MCF 10A (cell line): Measurements from ENCODE around the gene C12orf54. TPM values are rescaled to one million over a fixed set of nuclear protein-coding genes. Genes with fewer than 3 reads are reported as not detected.
"Not testable (repeated sequence)": the region's sequence is repeated elsewhere in the genome, so short reads cannot be mapped to it uniquely, and the experiment has no call there.

Experiments
- Bru-seq: library from RNA; stranded (reverse); fragments of 400-500 nt; gene quantifications from one replicate; lab custom pipeline; 2021; lab: Mats Ljungman, UMichigan
- BruChase-seq, 2 experiments: library from RNA; stranded (reverse); fragments of 400-500 nt; gene quantifications; one replicate each; lab custom pipeline; 2021; lab: Mats Ljungman, UMichigan
- BruUV-seq: library from RNA; stranded (reverse); fragments of 400-500 nt; replicated peaks from 2 replicates; lab custom pipeline; 2021; lab: Mats Ljungman, UMichigan
- CTCF ChIA-PET: fragments of 300-600 bp; sonication (Branson Sonifier 250); formaldehyde crosslinking; extraction: SDS; loops from one replicate; lab custom pipeline; 2021; ENCODE audit warnings: antibody characterized with exemption, inconsistent platforms; lab: Yijun Ruan, JAX
- POLR2A ChIA-PET: fragments of 300-600, 350-650 bp; sonication (Branson Sonifier 250); formaldehyde crosslinking; extraction: SDS; loops from one replicate; lab custom pipeline; 2020; ENCODE audit warnings: antibody characterized with exemption, inconsistent platforms; lab: Yijun Ruan, JAX
- DNase-seq: peaks from one replicate; pipeline ENCODE4 v3.0.0-alpha.2; 2018; ENCODE audit not compliant: unreplicated experiment
- H3K27ac Mint-ChIP-seq: one replicate; pipeline ENCODE4 v1.8.0; 2022; ENCODE audit warnings: mild to moderate bottlenecking, low read depth, mixed read lengths; ENCODE audit not compliant: unreplicated experiment
- H3K27me3 Mint-ChIP-seq: one replicate; pipeline ENCODE4 v1.8.0; 2022; ENCODE audit warnings: mixed read lengths; ENCODE audit not compliant: insufficient read depth, unreplicated experiment
- H3K36me3 Mint-ChIP-seq: one replicate; pipeline ENCODE4 v1.8.0; 2022; ENCODE audit warnings: mild to moderate bottlenecking, moderate library complexity, mixed read lengths; ENCODE audit not compliant: insufficient read depth, unreplicated experiment
- H3K4me1 Mint-ChIP-seq: one replicate; pipeline ENCODE4 v1.8.0; 2022; ENCODE audit warnings: mixed read lengths; ENCODE audit not compliant: insufficient read depth, unreplicated experiment
- H3K4me3 Mint-ChIP-seq: one replicate; pipeline ENCODE4 v1.8.0; 2022; ENCODE audit warnings: mild to moderate bottlenecking, moderate library complexity, mixed read lengths; ENCODE audit not compliant: unreplicated experiment
- H3K9me3 Mint-ChIP-seq: one replicate; pipeline ENCODE4 v1.8.0; 2022; ENCODE audit warnings: mixed read lengths; ENCODE audit not compliant: unreplicated experiment
- intact Hi-C: fragments of 100-400 bp; cut with micrococcal nuclease; formaldehyde crosslinking; loops from 2 replicates; pipeline ENCODE4 v1.14.1; 2022
- long read RNA-seq: library from polyadenylated mRNA; stranded (forward); transcript quantifications from one replicate; pipeline ENCODE4 v2.0.0, GENCODE V29; 2022
- total RNA-seq: library from RNA; stranded (reverse); gene quantifications from 2 replicates; pipeline ENCODE4 v1.2.3, GENCODE V29; 2022
- TF ChIP-seq, protein P1 (sequence below): fragments of 200-600 bp; IDR thresholded peaks from one replicate; pipeline ENCODE4 v1.8.0; 2022; ENCODE audit warnings: antibody characterized with exemption, mild to moderate bottlenecking; ENCODE audit not compliant: unreplicated experiment

The C12orf54 gene
- total RNA-seq: 1.5 and 1.9 TPM in 2 replicates
- percentile 22 among the genes with signal in this experiment for Bru-seq, nascent RNA
- percentile 16 among the genes with signal in this experiment for BruChase-seq, experiment 1, labeled RNA remaining after a 6-hour chase
- percentile 13 among the genes with signal in this experiment for BruChase-seq, experiment 2, labeled RNA remaining after a 2-hour chase
- long read RNA-seq, partial matches to known transcripts: 1 of 2 reads
- long read RNA-seq, other reads (novel, unspliced or antisense): 1 of 2 reads

GRCh38 chr12:48482198-48482597 is at the start of gene C12orf54:
TSS of gene C12orf54 (plus strand) at chr12:48482498. CDS start at chr12:48483297, 799 bp downstream.
- ChIA-PET CTCF (interaction anchor here (1.5 kb wide), 1 partner anchor 136 kb away, joined by 3 read pairs; no protein-coding TSS in a partner anchor), POLR2A (interaction anchor here (0.6 kb wide), 1 partner anchor 36 kb away, joined by 4 read pairs; no protein-coding TSS in a partner anchor)
- peaks cover 11% of the 10 kb centered on the region for H3K36me3 Mint-ChIP-seq
- no TSS peak for BruUV-seq
- TF ChIP-seq, protein P1, sequence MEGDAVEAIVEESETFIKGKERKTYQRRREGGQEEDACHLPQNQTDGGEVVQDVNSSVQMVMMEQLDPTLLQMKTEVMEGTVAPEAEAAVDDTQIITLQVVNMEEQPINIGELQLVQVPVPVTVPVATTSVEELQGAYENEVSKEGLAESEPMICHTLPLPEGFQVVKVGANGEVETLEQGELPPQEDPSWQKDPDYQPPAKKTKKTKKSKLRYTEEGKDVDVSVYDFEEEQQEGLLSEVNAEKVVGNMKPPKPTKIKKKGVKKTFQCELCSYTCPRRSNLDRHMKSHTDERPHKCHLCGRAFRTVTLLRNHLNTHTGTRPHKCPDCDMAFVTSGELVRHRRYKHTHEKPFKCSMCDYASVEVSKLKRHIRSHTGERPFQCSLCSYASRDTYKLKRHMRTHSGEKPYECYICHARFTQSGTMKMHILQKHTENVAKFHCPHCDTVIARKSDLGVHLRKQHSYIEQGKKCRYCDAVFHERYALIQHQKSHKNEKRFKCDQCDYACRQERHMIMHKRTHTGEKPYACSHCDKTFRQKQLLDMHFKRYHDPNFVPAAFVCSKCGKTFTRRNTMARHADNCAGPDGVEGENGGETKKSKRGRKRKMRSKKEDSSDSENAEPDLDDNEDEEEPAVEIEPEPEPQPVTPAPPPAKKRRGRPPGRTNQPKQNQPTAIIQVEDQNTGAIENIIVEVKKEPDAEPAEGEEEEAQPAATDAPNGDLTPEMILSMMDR: no peak
- no peak within 1 kb of the TSS for H3K4me3 Mint-ChIP-seq
- peaks cover 4% of the 10 kb centered on the region for H3K27me3 Mint-ChIP-seq
- no peaks in the 10 kb centered on the region for H3K9me3 Mint-ChIP-seq
- no peak for DNase-seq
- intact Hi-C loops: no loop called here
- H3K4me1 Mint-ChIP-seq: no peaks in the 10 kb centered on the region
- no peak within 1 kb of the TSS for H3K27ac Mint-ChIP-seq

- intact Hi-C loops, DNase-seq, H3K4me3 Mint-ChIP-seq, H3K36me3 Mint-ChIP-seq, H3K27ac Mint-ChIP-seq, BruUV-seq, H3K4me1 Mint-ChIP-seq, CTCF ChIA-PET: not testable (repeated sequence)
- peaks cover 63% of the 10 kb centered on the region for H3K27me3 Mint-ChIP-seq
- POLR2A ChIA-PET: interaction anchor here (0.6 kb wide), 1 partner anchor 8 kb away, joined by 3 read pairs; no protein-coding TSS in a partner anchor
- peaks cover 12% of the 10 kb centered on the region for H3K9me3 Mint-ChIP-seq
Measured at GRCh38 chr12:48434016-48434415, 48.3 kb upstream of the C12orf54 start.

DNA sequence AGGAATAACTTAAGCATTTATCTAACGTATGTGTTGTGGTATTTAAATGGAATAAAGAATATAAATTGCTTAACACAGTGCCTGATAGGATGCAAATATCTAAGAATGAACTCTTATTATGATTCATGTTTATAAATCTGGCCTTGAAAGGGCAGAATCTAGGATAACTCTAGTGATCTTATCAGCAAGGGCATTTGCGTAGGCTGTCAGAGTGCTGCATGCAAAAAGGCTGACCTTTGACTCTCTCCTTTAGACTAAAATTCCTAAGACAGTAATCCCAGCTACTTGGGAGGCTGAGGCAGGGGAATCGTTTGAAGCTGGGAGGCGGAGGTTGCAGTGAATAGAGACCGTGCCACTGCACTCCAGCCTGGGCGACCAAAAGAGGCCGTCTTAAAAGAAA is 41.2 kb upstream of the C12orf54 start:
- intact Hi-C loops: no loop called here
- Mint-ChIP-seq H3K9me3 (peaks cover 4% of the 10 kb centered on the region), H3K36me3 (no peaks in the 10 kb centered on the region), H3K4me1 (no peaks in the 10 kb centered on the region), H3K27me3 (peaks cover 46% of the 10 kb centered on the region), H3K27ac (no peak overlapping the region), H3K4me3 (no peak overlapping the region)
- CTCF ChIA-PET: no interaction called here
- TF ChIP-seq, protein P1: no peak
- POLR2A ChIA-PET: no interaction called here
- no TSS peak for BruUV-seq
- no peak for DNase-seq

- H3K9me3 Mint-ChIP-seq: no peaks in the 10 kb centered on the region
- H3K27ac Mint-ChIP-seq: no peak overlapping the region
- ChIA-PET POLR2A (no interaction called here), CTCF (interaction anchor here (0.7 kb wide), 1 partner anchor 43 kb away, joined by 4 read pairs; no protein-coding TSS in a partner anchor)
- no TSS peak for BruUV-seq
- intact Hi-C loops: no loop called here
- no peaks in the 10 kb centered on the region for H3K4me1 Mint-ChIP-seq
- TF ChIP-seq, protein P1: no peak
- no peak overlapping the region for H3K4me3 Mint-ChIP-seq
- DNase-seq: no peak
- H3K36me3 Mint-ChIP-seq: no peaks in the 10 kb centered on the region
- peaks cover 36% of the 10 kb centered on the region for H3K27me3 Mint-ChIP-seq
Measured at GRCh38 chr12:48442179-48442847, 40.0 kb upstream of the C12orf54 start.
